ENCODE data around the gene SFMBT1. TPM values are rescaled to one million over a fixed set of nuclear protein-coding genes. Genes with fewer than 3 reads are reported as not detected.
A peak's percentile ranks its signal among the peaks of the same experiment; 100 is the strongest.

The SFMBT1 gene
- polyA plus RNA-seq, 1 experiment: 2.0 TPM

DNA sequence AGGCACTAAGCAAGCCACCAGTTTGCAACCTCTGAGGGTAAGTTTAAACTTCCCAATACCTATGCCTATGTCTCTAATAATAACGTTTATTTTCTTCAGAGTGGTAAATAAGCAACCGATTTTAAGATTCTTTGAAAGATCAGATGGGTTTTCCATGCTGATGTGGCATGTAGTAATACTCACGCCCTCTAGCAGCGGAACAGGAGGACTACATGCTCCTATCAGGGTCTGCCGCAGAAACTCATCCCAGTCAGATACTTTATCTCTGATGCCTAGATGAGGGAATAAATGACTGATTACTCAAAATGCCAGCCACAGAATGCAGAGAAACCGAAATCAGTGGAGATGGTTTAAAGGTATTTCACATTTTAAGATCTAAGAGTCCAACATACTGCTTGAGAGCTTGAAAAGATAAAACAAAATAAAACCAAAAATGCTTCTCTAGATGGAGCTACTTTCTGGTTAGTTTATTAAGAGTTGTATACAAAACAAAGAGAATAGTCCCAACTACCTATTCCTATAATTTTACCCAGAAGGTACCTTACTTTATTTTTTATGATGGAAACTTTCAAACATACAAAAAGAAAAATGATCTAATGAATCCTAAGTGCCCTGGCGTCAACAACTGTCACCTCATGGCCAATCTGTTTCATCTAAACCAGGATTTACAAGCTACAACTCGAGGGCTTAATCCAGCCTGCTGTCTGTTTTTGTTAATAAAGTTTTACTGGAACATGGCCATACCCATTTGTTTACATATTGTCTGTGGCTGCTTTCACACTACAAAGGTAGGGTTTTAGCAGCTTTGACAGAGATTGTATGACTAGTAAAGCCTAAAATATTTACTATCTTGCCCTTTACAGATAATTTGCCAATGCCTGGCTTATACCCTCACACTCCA, 111.0 kb downstream of the SFMBT1 start:
- peak; percentile 24 for DNase-seq (ENCODE audit: low read depth, low spot score)
- Histone ChIP-seq H3K27ac (ENCODE audit: low read depth, low read length) (no peak overlapping the region), H3K9me3 (ENCODE audit: control insufficient read depth, insufficient read depth, low read length) (no peaks in the 10 kb centered on the region), H3K27me3 (ENCODE audit: control insufficient read depth, insufficient read depth, low read length) (no peaks in the 10 kb centered on the region), H3K4me3 (ENCODE audit: low read depth, low read length) (no peak overlapping the region)
- ChIA-PET CTCF (interaction anchor here (0.6 to 2.5 kb wide), 27 partner anchors 8 to 194 kb away, joined by 3 to 21 read pairs (median 3); partner anchors contain the start of gene MUSTN1), POLR2A (no interaction called here)
- TF ChIP-seq, protein P1, sequence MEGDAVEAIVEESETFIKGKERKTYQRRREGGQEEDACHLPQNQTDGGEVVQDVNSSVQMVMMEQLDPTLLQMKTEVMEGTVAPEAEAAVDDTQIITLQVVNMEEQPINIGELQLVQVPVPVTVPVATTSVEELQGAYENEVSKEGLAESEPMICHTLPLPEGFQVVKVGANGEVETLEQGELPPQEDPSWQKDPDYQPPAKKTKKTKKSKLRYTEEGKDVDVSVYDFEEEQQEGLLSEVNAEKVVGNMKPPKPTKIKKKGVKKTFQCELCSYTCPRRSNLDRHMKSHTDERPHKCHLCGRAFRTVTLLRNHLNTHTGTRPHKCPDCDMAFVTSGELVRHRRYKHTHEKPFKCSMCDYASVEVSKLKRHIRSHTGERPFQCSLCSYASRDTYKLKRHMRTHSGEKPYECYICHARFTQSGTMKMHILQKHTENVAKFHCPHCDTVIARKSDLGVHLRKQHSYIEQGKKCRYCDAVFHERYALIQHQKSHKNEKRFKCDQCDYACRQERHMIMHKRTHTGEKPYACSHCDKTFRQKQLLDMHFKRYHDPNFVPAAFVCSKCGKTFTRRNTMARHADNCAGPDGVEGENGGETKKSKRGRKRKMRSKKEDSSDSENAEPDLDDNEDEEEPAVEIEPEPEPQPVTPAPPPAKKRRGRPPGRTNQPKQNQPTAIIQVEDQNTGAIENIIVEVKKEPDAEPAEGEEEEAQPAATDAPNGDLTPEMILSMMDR (IDR thresholded peaks at IDR 0.05; ENCODE audit: low read depth, low read length): peak; percentile 90

DNA sequence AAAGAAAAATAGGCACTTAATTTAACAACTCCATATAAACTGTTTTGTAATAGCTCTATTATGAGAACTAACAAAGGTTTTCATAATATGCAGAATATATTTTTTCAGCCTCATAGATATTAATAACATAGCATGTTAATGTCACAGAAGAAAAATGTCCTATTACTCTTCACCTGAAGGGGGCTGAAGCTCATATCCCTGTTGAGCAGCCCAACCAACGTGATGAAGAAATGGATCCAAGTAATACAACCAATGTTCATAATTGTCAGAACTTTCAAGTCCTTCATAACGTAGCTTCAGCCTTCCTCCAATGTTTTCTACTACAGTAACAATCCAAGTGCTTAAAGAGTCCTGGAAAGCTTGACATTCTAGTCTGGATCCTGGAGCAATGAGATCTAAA, 114.0 kb downstream of the SFMBT1 start:
- CTCF ChIA-PET: interaction anchor here (0.9 to 1.1 kb wide), 3 partner anchors 8 to 142 kb away, joined by 3 read pairs; no protein-coding TSS in a partner anchor
- Histone ChIP-seq H3K27ac (ENCODE audit: low read depth, low read length) (no peak overlapping the region), H3K9me3 (ENCODE audit: control insufficient read depth, insufficient read depth, low read length) (no peaks in the 10 kb centered on the region), H3K4me3 (ENCODE audit: low read depth, low read length) (no peak overlapping the region), H3K27me3 (ENCODE audit: control insufficient read depth, insufficient read depth, low read length) (no peaks in the 10 kb centered on the region)
- TF ChIP-seq, protein P1 (IDR thresholded peaks at IDR 0.05; ENCODE audit: low read depth, low read length): no peak
- DNase-seq (ENCODE audit: low read depth, low spot score): no peak
- POLR2A ChIA-PET: no interaction called here

DNA sequence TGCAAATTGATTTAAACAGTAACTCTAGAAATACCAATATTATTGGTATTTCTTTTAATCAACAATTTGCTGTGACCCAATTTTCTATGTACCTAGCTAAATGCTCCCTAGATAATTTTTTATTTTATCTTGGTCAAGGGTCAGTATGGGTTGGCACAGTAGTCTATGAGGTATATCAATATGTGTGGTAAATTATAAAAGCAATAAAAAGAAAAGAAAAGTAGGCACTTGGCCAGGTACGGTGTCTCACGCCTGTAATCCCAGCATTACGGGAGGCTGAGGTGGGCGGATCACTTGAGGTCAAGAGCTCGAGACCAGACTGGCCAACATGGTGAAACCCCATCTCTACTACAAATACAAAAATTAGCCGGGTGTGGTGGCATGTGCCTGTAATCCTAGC, 114.5 kb downstream of the SFMBT1 start:
- ChIA-PET CTCF (interaction anchor here (1.0 to 1.1 kb wide), 2 partner anchors 9 to 143 kb away, joined by 3 read pairs; no protein-coding TSS in a partner anchor), POLR2A (no interaction called here)
- TF ChIP-seq, protein P1 (IDR thresholded peaks at IDR 0.05; ENCODE audit: low read depth, low read length): no peak
- DNase-seq (ENCODE audit: low read depth, low spot score): no peak
- H3K27me3 ChIP-seq (ENCODE audit: control insufficient read depth, insufficient read depth, low read length): no peaks in the 10 kb centered on the region
- H3K9me3 ChIP-seq (ENCODE audit: control insufficient read depth, insufficient read depth, low read length): no peaks in the 10 kb centered on the region
- no peak overlapping the region for H3K4me3 ChIP-seq (ENCODE audit: low read depth, low read length)
- no peak overlapping the region for H3K27ac ChIP-seq (ENCODE audit: low read depth, low read length)

DNA sequence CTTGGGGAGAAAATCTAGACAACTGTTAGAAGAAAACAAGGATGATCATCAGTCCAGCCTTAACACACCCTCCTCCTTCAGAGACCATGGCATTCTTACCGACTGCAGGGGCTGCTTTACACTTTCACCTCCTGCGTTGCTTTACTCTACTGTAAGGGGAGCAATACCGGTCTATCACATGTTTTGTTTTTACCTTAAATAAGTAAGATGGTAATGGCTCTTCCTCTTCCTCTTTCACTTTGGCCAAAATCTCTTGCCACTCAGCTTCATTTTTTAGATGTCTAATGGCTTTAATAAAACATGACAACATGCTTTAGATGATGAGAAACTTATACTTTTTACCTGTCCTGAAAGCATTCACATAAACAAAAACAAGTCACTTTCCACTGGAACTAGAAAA, 115.1 kb downstream of the SFMBT1 start:
- Histone ChIP-seq H3K4me3 (ENCODE audit: low read depth, low read length) (no peak overlapping the region), H3K9me3 (ENCODE audit: control insufficient read depth, insufficient read depth, low read length) (no peaks in the 10 kb centered on the region), H3K27ac (ENCODE audit: low read depth, low read length) (no peak overlapping the region), H3K27me3 (ENCODE audit: control insufficient read depth, insufficient read depth, low read length) (no peaks in the 10 kb centered on the region)
- ChIA-PET POLR2A (no interaction called here), CTCF (no interaction called here)
- DNase-seq (ENCODE audit: low read depth, low spot score): no peak
- TF ChIP-seq, protein P1 (IDR thresholded peaks at IDR 0.05; ENCODE audit: low read depth, low read length): no peak

DNA sequence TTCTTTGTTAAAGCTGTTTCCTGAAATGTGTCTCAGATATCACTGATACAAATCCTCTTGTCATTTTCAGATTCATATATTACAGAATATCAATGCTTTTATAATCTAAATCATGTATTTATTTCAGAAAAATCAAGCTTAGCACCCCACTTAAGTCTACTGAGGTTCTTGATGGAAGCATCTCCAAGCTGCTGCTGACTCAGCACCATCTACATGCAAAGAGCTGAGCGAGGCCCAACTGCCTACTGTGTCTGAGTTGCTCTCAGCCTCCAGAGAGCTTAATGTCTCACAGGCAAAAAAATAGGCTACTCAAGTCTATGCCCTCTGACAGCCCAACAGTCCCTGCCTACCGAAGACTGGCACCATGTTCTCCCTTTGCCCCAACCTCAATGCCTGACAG, 119.3 kb downstream of the SFMBT1 start:
- Histone ChIP-seq H3K9me3 (ENCODE audit: control insufficient read depth, insufficient read depth, low read length) (no peaks in the 10 kb centered on the region), H3K27me3 (ENCODE audit: control insufficient read depth, insufficient read depth, low read length) (no peaks in the 10 kb centered on the region), H3K4me3 (ENCODE audit: low read depth, low read length) (no peak overlapping the region), H3K27ac (ENCODE audit: low read depth, low read length) (no peak overlapping the region)
- DNase-seq (ENCODE audit: low read depth, low spot score): no peak
- ChIA-PET POLR2A (no interaction called here), CTCF (no interaction called here)
- TF ChIP-seq, protein P1 (IDR thresholded peaks at IDR 0.05; ENCODE audit: low read depth, low read length): no peak
